AG10803 (cell line): ENCODE measurements around the gene DMC1.

Experiments used
- DNase-seq: peaks from one replicate; pipeline ENCODE4 v3.0.0; 2010; ENCODE audit warnings: low read depth
- H3K4me3 ChIP-seq: 2 replicates; pipeline ENCODE4 v1.5.1; 2011; ENCODE audit warnings: mild to moderate bottlenecking, low read length, control low read depth
- TF ChIP-seq, protein P1 (sequence below): conservative IDR thresholded peaks from 2 replicates; pipeline ENCODE4 v1.5.1; 2011; ENCODE audit warnings: mild to moderate bottlenecking, low read length, control low read depth, inconsistent platforms

DMC1 gene

DNA sequence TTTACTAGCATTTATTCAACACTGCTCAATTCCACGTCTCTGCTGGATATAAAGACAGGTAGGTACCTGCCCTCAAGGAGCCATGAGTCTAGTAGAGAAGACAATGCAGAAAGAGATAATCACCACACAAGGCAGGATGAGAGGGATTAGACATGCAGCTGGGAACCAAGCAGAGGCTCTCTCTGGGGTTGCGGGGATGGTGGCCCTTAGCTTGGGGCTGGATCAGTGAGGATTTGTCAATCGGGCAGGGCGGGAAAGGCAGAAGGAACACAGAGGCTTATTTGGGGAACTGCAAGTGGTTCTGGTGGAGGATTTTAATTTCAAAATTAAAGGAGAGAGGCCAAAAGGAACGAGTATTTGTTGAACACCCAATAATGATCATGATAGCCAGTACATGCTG is 8.5 kb upstream of the DMC1 start:
- H3K4me3 ChIP-seq: no peak overlapping the region
- TF ChIP-seq, protein P1, sequence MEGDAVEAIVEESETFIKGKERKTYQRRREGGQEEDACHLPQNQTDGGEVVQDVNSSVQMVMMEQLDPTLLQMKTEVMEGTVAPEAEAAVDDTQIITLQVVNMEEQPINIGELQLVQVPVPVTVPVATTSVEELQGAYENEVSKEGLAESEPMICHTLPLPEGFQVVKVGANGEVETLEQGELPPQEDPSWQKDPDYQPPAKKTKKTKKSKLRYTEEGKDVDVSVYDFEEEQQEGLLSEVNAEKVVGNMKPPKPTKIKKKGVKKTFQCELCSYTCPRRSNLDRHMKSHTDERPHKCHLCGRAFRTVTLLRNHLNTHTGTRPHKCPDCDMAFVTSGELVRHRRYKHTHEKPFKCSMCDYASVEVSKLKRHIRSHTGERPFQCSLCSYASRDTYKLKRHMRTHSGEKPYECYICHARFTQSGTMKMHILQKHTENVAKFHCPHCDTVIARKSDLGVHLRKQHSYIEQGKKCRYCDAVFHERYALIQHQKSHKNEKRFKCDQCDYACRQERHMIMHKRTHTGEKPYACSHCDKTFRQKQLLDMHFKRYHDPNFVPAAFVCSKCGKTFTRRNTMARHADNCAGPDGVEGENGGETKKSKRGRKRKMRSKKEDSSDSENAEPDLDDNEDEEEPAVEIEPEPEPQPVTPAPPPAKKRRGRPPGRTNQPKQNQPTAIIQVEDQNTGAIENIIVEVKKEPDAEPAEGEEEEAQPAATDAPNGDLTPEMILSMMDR: no peak
- DNase-seq: no peak

DNA sequence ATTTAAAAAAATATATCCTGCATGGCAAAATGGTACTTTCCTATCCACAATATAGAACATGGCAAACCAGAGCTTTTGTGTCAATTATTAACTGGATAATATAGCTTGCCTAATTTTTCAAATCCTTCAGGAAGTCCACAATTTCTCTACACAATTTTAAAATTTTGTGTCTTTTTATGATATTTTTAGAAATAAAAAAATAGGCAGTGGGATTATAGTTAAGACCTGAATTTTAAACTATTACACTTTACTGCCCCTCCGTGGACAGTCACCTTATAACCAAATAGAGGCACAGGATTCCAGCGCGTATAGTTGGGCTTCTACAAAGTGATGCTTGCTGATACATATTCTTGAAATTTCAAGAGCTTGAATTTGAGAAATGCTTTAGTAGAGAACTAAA is 2.1 kb upstream of the DMC1 start:
- no peak overlapping the region for H3K4me3 ChIP-seq
- DNase-seq: peak; percentile 61
- TF ChIP-seq, protein P1: peak; percentile 71

DNA sequence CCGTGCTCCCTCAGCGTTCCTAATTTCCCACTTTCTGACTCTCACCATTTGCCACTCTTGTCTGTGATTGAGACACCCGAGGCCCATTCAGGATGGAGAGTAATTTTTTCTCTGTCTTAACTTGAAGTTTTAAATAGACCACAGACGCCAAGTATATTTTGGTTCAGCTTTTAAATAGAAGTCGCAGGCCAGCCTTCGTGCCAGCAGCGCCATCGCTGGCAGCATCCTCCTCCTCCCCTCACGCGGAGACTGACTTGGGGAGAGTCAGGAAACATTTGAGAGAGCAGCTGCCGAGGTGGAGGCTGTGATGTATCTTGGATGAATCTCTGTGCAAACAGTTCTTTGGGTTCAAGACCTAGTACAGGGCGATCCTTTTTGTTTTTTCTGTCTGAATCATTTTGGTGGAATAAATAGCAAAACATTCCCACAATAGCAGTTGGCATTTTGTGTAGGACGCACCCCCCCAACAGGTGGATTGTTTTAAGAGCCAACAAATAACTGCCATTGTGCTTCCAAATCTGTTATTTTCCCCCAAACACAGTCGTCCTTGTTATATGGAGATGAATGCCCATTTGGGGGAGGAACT is 889 bp upstream of the DMC1 start:
- peak; percentile 39 for DNase-seq
- TF ChIP-seq, protein P1: peak; percentile 21
- peak overlapping the region; percentile 87 for H3K4me3 ChIP-seq

DNA sequence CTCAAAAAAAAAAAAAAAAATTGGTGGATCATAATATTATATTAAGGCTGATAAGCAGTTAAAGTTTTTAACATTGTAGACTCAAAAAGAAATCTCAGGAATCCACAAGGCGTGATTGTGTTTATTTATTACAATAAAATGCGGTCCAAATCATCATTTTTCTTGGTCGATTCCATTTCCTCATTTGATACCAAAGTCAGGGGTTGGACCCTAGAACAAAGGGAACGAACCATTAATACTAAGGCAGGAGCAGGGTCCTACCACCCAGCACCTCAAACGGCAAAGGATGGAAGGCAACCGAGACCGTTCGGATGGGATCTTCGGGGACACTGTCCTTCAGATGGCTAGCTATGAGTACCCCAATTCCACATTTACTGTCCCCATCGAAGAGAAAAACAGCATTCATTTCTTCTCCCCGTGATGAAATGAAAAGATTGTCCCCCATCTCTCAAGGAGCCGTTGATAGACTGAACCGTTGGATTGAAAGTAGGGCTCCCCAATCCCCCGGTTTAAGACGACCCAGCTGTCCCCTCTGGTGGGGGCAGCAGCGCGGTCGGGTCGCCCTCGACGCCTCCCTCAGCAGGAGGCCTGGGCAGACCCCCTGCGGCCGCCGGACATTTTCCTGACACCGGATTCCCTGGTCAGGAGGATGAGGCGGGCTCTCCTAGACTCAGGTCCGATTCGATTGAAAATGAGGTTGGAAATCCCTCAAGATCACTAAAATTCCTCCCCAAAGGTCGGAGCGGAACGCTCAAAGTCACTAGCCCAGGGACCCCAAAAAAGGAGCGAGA is 607 bp downstream of the DMC1 start:
- TF ChIP-seq, protein P1: no peak
- DNase-seq: no peak
- H3K4me3 ChIP-seq: peak overlapping the region; percentile 87

DNA sequence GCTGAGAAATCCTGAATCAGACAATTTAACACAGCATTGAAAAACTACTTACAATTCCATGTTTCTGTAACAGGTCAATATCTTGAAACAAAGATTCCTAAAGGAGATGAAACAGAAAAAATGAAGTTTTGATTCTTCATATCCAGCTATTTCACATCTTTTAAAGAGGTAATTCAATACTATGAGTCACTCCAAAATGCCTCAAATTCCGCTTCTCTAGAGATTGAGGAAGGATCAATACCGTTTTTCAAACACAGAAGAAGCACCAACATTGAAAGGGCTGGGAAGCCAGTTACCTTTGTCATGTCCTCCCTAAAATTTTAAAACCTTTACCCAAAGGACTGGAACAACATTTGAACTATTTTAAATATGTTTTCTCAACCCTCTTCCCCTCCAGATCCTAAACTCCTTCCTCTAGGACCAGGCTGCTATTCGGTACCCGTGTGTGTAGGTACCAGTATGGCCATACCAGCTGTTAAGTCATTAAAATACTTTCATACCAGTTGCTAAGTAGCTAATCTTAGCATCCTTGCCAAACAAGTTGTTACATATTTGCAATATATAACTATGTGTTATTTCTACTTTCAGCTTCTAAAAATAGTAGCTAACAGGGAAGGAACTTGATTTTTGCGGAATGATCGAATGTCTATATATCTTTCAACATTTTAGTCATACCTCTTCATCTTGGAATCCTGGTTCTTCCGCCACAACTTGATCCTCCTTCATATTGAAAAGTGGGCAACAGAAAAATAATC is 2.3 kb downstream of the DMC1 start:
- no peak overlapping the region for H3K4me3 ChIP-seq
- TF ChIP-seq, protein P1: no peak
- peak; percentile 55 for DNase-seq

DNA sequence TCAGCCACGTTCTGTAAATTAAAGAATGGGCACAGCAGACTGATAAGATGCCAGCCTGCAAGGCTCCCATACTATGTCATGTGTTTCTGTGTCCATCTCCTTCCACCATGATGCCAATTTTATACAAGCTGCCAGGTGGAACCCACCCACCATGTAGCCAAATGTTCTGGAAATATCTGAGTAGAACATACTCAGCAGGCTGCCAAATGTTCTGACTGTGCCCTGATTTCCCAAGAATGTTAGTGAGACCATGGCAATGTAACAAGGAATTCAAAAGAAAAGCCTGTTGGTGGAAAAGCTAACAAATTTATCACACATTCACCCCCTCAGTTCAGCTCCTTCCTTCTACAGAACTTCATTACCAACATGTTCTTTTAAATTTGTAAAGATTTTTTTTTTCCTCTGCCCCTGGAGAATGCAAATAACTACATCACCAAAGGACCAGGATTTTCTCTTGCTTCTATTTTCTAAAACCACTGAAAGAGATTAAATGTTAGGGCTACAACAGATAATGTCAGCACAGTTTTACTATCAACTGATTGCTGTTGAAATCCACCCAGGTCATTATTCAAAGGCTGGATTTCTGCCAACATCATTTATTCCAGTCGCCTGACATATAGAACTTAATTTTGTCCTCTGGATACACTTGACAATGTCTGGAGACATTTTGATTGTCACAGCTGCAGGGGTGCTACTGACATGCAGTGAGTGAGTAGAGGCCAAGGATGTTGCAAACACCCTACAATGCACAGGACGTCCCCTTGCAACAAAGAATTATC is 3.1 kb downstream of the DMC1 start:
- DNase-seq: peak; percentile 40

More for the DNA sequence above, 3.1 kb downstream of the DMC1 start:
- no peak overlapping the region for H3K4me3 ChIP-seq
- TF ChIP-seq, protein P1: no peak
